RWPE2 (cell line): ENCODE measurements around the gene WDR70.

Experiments used
- ATAC-seq: fragments of 200-7000 bp; cut with Tn5 transposase; 3 replicates; pipeline ENCODE4 v1.9.1; 2021; ENCODE audit warnings: low read depth
- DNase-seq: peaks from one replicate; pipeline ENCODE4 v3.0.0-alpha.2; 2020; ENCODE audit warnings: low spot score
- H3K27ac ChIP-seq: fragments of 450-650 bp; 2 replicates; pipeline ENCODE4 v1.5.1; 2017; ENCODE audit warnings: mild to moderate bottlenecking; ENCODE audit not compliant: poor library complexity, severe bottlenecking
- H3K27me3 ChIP-seq: fragments of 250-450 bp; sonication (Bioruptor Pico); 2 replicates; pipeline ENCODE4 v1.5.1; 2021; ENCODE audit warnings: mild to moderate bottlenecking, moderate library complexity; ENCODE audit not compliant: insufficient read depth, poor library complexity, severe bottlenecking
- H3K36me3 ChIP-seq: fragments of 250-450 bp; sonication (Bioruptor Pico); 2 replicates; pipeline ENCODE4 v1.5.1; 2020; ENCODE audit warnings: low read depth, mild to moderate bottlenecking, moderate library complexity
- H3K4me1 ChIP-seq: fragments of 250-450 bp; sonication (Bioruptor Pico); 2 replicates; pipeline ENCODE4 v1.5.1; 2021; ENCODE audit warnings: mild to moderate bottlenecking, moderate library complexity; ENCODE audit not compliant: insufficient read depth, poor library complexity, severe bottlenecking
- H3K4me3 ChIP-seq: fragments of 250-450 bp; sonication (Bioruptor Pico); 2 replicates; pipeline ENCODE4 v1.5.1; 2021; ENCODE audit warnings: mild to moderate bottlenecking, moderate library complexity; ENCODE audit not compliant: severe bottlenecking
- H3K9me3 ChIP-seq: fragments of 250-450 bp; sonication (Bioruptor Pico); 2 replicates; pipeline ENCODE4 v1.5.1; 2021; ENCODE audit warnings: mild to moderate bottlenecking, moderate library complexity; ENCODE audit not compliant: severe bottlenecking
- TF ChIP-seq, protein P1 (sequence below): fragments of 450-650 bp; IDR thresholded peaks from one replicate; pipeline ENCODE4 v1.5.1; 2017; ENCODE audit warnings: mild to moderate bottlenecking, moderate library complexity; ENCODE audit not compliant: poor library complexity, severe bottlenecking

Gene WDR70

DNA sequence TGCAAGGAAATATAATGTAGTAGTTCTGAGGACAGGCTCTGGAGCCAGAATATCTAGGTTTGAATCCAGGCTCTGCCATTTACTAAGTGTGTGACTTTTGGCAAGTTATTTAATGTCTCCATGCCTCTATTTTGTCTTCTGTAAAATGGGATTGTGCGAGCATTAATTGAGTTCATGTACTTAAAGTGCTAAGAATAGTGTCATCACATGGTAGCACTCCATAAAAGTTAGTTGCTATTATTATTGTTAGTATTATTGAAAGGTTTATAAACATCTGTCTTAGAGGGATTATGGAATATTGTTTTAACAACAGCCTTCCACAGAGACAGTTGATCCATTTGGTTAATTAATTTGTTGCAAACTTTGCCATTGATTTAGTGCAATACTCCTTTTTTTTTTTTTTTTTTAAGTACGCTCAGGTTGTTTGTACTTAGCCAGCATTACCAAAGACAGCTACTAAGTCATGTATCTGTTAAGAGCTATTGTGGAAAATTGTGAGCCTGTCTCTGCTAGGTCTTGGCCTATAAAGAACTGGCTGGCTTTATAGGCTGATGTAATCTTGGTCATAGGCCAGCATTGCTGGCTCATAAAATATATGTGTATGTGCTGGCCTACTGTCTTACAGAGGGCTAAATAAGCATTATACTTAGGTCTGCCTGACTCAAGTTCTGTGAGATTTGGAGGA is 174.7 kb downstream of the WDR70 start:
- Histone ChIP-seq H3K9me3 (no peaks in the 10 kb centered on the region), H3K4me1 (peaks cover 3% of the 10 kb centered on the region), H3K27me3 (no peaks in the 10 kb centered on the region), H3K36me3 (no peaks in the 10 kb centered on the region), H3K4me3 (no peak overlapping the region), H3K27ac (no peak overlapping the region)
- DNase-seq (no peak), ATAC-seq (no peak)
- TF ChIP-seq, protein P1, sequence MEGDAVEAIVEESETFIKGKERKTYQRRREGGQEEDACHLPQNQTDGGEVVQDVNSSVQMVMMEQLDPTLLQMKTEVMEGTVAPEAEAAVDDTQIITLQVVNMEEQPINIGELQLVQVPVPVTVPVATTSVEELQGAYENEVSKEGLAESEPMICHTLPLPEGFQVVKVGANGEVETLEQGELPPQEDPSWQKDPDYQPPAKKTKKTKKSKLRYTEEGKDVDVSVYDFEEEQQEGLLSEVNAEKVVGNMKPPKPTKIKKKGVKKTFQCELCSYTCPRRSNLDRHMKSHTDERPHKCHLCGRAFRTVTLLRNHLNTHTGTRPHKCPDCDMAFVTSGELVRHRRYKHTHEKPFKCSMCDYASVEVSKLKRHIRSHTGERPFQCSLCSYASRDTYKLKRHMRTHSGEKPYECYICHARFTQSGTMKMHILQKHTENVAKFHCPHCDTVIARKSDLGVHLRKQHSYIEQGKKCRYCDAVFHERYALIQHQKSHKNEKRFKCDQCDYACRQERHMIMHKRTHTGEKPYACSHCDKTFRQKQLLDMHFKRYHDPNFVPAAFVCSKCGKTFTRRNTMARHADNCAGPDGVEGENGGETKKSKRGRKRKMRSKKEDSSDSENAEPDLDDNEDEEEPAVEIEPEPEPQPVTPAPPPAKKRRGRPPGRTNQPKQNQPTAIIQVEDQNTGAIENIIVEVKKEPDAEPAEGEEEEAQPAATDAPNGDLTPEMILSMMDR: no peak

DNA sequence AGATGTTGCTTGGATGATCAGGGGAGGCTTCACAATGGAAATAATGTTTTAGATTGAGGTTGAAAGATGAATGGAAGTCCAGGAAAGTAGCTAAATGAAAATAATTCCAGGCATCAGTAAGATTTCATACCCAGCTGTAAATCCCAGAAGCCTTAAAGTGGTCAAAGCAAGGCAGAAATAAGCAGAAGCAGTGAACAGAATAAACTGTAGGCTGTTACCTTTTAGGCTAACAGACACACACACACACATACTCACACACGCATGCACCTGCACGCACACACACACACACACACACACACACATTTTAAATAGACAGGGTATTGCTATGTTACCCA is 175.3 kb downstream of the WDR70 start:
- H3K27ac ChIP-seq: no peak overlapping the region
- ATAC-seq (no peak), DNase-seq (no peak)
- TF ChIP-seq, protein P1: no peak
- H3K36me3 ChIP-seq: no peaks in the 10 kb centered on the region
- H3K27me3 ChIP-seq: no peaks in the 10 kb centered on the region
- no peaks in the 10 kb centered on the region for H3K9me3 ChIP-seq
- no peak overlapping the region for H3K4me3 ChIP-seq
- H3K4me1 ChIP-seq: peaks cover 3% of the 10 kb centered on the region

DNA sequence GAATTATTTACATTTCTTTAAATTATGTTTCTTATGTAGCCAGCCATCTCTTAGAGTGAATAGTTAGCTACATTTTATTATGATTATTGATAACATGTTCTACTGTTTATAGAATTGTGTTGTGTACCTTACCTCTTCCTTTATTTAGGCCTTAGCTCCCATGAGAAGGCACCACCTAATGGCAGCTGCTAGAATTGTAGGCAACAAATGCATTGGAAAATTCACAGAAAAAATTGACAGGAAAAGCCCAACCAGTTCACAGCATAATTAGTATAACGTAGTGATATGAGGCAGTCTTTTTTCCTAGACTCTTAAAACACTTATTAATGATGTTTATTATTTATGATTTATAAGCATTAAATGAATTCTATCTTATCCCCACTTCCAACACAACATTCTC is 175.8 kb downstream of the WDR70 start:
- Histone ChIP-seq H3K27me3 (no peaks in the 10 kb centered on the region), H3K36me3 (no peaks in the 10 kb centered on the region), H3K4me1 (peaks cover 3% of the 10 kb centered on the region), H3K27ac (no peak overlapping the region), H3K9me3 (no peaks in the 10 kb centered on the region), H3K4me3 (no peak overlapping the region)
- DNase-seq (no peak), ATAC-seq (0 out of 3 replicates have a peak, but pooled peaks have one; percentile 38)
- TF ChIP-seq, protein P1: peak; percentile 78

DNA sequence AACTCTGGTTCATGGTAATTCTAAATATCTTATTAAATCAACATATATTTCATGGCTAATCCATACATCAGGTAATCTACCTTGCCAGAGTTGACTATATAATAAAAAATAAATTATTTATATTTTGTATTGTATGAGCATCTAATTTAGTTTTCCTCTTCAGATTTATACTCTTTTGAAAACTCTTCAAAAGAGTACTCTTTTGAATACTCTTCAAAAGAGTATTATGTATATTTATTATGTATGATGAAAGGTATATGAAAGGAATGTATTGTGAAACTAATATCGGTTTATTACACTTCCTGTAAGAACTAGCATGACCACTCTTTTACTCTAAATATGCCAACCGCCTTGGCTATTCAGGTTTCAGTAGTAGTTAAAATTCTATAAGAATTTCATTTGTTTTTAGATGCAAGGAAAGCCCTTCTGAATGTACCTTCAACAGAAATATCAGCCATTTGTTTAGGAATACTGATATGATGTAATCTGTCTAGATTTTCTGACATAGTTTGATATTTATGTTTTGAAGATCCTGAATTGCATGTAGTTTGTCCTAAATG is 178.7 kb downstream of the WDR70 start:
- Histone ChIP-seq H3K27me3 (no peaks in the 10 kb centered on the region), H3K36me3 (no peaks in the 10 kb centered on the region), H3K4me3 (no peak overlapping the region), H3K9me3 (no peaks in the 10 kb centered on the region), H3K27ac (no peak overlapping the region), H3K4me1 (peaks cover 3% of the 10 kb centered on the region)
- no peak for DNase-seq
- no peak for ATAC-seq
- TF ChIP-seq, protein P1: no peak

DNA sequence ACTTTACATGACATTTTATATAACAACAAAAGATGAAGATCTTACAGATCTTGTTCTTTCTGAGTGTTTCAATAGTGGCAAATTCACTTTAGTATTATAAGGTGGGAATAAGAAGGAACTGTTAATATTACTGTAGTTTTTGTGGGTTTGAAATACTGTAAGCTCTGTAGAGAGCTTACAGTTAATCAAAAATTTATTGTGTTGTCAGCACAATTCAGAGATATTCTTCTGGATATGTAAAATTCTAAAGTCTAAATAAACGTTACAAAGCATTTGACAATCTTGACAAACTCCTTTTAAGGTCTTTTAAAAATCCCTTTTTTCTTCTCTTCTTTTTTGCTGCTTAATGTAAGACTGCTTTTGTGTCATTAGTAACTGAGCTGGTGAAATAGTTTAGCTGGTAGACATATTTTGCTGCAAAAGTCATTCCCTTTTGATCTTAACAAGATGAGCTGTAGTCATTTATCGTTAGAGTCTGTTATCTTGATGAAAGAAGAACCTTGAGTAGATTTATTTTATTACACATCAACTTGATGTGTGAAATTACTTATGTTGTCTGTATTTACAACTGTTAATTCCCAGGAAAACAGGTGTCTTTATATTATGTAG is 186.0 kb downstream of the WDR70 start:
- DNase-seq (no peak), ATAC-seq (no peak)
- no peak overlapping the region for H3K4me3 ChIP-seq
- H3K27me3 ChIP-seq: no peaks in the 10 kb centered on the region
- TF ChIP-seq, protein P1: no peak
- H3K27ac ChIP-seq: no peak overlapping the region
- no peaks in the 10 kb centered on the region for H3K9me3 ChIP-seq
- no peaks in the 10 kb centered on the region for H3K36me3 ChIP-seq
- H3K4me1 ChIP-seq: no peaks in the 10 kb centered on the region
